Measurements from ENCODE around the gene ARCN1.

The ARCN1 gene

GRCh38 chr11:118618115-118618990, 46.1 kb downstream of the ARCN1 start:
- no peak for TF ChIP-seq CTCF (IDR thresholded peaks at IDR 0.05; ENCODE audit: control insufficient read depth, extremely low read depth, insufficient read depth)
- no peak for DNase-seq (ENCODE audit: low read depth)
- H3K4me3 ChIP-seq (ENCODE audit: low read depth, low read length): no peak overlapping the region

- H3K4me3 ChIP-seq (ENCODE audit: low read depth, low read length): no peak overlapping the region
- TF ChIP-seq CTCF (IDR thresholded peaks at IDR 0.05; ENCODE audit: control insufficient read depth, extremely low read depth, insufficient read depth): no peak
- DNase-seq (ENCODE audit: low read depth): no peak
Observed at GRCh38 chr11:118618991-118619375, 46.8 kb downstream of the ARCN1 start.

- no peak for TF ChIP-seq CTCF (IDR thresholded peaks at IDR 0.05; ENCODE audit: control insufficient read depth, extremely low read depth, insufficient read depth)
- no peak overlapping the region for H3K4me3 ChIP-seq (ENCODE audit: low read depth, low read length)
- DNase-seq (ENCODE audit: low read depth): no peak
Observed at GRCh38 chr11:118619444-118620197, 47.4 kb downstream of the ARCN1 start.

- DNase-seq (ENCODE audit: low read depth): no peak
Observed at GRCh38 chr11:118620529-118621070, 48.4 kb downstream of the ARCN1 start.

GRCh38 chr11:118621071-118621783, 49.0 kb downstream of the ARCN1 start:
- TF ChIP-seq CTCF (IDR thresholded peaks at IDR 0.05; ENCODE audit: control insufficient read depth, extremely low read depth, insufficient read depth): no peak
- H3K4me3 ChIP-seq (ENCODE audit: low read depth, low read length): peak overlapping the region; percentile 57
- DNase-seq (ENCODE audit: low read depth): no peak

More at GRCh38 chr11:118620529-118621070, 48.4 kb downstream of the ARCN1 start:
- peak overlapping the region; percentile 57 for H3K4me3 ChIP-seq (ENCODE audit: low read depth, low read length)
- TF ChIP-seq CTCF (IDR thresholded peaks at IDR 0.05; ENCODE audit: control insufficient read depth, extremely low read depth, insufficient read depth): no peak

- TF ChIP-seq CTCF (IDR thresholded peaks at IDR 0.05; ENCODE audit: control insufficient read depth, extremely low read depth, insufficient read depth): no peak
- no peak for DNase-seq (ENCODE audit: low read depth)
- peak overlapping the region; percentile 57 for H3K4me3 ChIP-seq (ENCODE audit: low read depth, low read length)
Observed at GRCh38 chr11:118621784-118622375, 49.7 kb downstream of the ARCN1 start.

Data from LNCaP clone FGC (cell line).